GM12872 (cell line): ENCODE results near the gene CACNA1B.

ENCODE experiments used
- CTCF ChIP-seq: IDR thresholded peaks from 3 replicates; pipeline ENCODE4 v1.5.1; 2011; ENCODE audit warnings: low read depth, mild to moderate bottlenecking, low read length, moderate library complexity; ENCODE audit not compliant: insufficient read depth

Gene CACNA1B

DNA sequence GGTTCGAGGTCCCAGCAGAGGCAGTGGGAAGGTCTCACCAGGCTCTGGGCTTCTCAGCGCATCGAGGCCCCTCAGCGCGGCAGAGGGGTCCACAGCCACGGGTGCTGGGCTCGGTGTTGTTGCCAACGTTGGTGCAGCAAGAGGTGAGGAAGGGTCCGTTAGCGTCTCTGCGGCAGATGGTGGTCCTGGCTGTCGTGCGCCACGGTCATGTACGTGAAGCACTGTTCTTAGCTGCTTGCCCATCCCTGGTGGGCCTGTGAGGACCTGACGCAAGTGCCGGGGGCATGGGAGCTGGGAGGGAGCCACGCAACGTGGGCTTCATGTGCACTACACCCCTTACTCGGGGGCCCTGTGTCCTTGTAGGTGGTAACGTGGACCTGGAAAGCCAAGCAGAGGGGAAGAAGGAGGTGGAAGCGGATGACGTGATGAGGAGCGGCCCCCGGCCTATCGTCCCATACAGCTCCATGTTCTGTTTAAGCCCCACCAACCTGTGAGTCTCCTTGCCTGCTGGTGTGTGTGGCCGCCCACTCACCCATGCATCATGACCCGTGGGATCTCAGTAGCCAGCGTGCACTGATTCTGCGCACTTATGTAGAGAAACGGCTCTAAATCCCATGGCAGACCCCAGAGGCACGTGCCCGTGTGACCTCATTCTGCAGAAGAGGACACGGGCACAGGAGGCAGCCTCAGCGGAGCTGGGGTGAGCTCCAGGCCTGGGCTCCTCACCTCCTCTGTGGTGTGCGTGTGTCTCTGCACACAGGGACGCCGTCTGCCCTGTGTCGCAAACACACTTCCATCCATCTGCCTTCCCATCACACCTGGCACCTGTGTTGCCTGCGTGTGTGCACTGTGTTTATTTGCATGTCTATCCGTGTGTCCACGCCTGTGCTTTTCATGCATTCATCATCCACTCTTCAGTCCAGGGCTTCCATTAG lies 166.1 kb downstream of the CACNA1B start:
- no peak for TF ChIP-seq CTCF

DNA sequence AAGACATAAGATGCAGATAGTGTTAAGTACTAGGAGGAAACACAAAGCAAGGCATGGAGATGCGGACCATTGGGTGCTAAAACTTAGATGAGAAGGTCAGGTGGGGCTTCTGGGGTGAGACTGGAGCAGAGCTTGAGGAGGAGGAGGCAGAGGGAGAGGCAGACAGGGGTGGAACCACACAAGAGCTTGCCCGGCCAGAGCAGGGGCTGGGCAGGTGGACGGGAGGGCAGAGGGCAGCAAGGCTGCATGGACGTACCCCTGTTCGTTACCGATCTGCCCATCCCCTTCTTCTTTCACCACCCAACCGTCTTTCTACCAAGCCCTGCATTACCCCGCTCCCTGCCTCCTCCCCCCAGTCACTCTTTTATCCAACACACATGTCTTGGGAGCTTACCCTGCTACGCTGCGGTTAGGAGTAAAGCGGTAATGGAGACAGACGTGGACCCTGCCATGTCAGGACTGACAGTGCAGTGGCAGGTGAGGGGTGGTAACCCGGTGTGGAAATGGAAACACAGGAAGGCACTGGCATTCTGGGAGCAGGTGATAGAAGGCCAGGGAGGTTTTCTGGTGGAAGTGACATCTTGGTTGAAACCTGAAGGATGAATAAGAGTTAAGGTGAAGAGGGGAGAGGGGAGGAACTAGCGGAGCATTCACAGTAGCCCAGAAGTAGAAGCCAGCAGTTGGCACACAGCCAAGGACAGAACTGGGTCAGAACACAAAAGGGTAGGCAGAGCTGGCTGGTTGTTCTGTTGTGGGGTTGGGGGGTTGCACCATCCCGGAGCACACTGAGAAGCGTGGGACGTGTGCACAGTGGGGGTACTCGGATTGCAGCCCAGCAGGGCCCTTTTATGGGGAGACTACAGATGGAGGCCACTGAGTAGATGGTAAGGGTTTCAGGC lies 167.2 kb downstream of the CACNA1B start:
- no peak for TF ChIP-seq CTCF

DNA sequence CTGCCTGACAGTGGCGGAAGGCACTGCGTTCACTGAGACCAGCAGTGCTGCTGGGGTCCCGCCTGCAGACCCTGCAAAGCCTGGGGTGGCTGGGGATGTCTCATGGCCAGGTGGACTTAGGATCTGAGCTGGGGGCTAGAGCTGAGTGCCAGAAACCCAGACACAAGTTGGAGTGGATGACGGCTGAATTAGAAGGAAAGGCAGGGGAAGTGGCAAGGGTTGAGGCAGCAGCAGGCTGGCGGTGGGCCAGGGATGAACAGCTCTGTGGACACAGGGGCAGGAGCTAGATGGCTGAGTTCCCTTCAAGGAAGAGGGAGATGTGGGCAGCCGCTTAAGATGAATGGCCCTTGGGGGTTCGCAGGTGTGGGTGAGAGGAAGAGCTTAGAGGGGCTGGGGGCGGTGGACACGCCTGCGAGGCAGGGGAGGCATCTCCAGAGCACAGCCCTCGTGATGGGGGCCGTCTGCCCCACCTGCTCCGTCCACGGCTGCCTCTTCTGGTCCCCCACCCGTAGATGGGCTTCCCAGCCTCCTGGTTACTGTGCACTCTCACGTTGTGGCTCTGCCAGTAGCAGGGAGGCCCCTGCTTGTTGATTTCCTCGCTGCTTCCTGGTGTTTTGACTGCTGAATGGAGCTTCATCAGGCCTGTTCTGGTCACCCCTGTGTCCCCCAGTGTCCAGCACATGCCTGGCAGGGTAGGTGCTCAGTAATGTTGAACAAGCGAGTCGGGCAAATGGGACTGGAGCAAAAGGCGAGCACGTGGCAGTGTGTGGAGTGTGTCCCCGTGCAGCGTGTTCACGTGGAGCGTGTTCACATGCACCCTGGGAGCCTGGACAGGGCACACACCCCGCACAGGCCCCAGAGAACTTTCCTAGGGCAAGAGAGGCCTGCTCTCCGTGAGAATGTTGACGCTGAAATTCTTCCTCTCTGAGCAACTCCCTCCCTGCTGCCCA lies 168.2 kb downstream of the CACNA1B start:
- TF ChIP-seq CTCF = no peak

DNA sequence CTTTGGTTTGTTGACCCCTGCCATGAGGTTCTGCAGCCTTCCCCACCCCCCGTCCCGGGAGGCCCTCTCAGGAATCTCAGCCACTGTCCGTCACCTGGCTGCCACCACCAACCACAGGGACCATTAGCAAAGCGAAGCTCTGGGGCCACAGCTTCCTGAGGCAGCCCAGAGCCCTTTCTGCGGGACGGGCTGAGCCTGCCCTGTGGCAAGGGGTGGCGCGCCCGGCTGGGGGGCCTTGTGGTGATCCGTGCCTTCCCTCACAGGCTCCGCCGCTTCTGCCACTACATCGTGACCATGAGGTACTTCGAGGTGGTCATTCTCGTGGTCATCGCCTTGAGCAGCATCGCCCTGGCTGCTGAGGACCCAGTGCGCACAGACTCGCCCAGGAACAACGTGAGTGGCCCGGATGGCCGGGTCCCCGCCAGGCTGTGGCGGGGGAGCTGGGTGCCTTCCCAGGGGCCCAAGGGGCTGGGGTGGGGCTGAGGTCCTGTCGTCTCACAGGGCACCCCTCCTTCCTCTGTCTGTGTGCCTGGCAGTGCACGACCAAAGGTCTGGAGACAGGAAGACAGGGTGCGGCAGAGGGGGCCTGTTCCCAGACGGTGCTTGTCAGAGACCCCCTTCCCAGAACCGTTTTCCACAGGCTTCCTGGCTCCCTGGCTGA lies 169.2 kb downstream of the CACNA1B start:
- TF ChIP-seq CTCF = no peak

DNA sequence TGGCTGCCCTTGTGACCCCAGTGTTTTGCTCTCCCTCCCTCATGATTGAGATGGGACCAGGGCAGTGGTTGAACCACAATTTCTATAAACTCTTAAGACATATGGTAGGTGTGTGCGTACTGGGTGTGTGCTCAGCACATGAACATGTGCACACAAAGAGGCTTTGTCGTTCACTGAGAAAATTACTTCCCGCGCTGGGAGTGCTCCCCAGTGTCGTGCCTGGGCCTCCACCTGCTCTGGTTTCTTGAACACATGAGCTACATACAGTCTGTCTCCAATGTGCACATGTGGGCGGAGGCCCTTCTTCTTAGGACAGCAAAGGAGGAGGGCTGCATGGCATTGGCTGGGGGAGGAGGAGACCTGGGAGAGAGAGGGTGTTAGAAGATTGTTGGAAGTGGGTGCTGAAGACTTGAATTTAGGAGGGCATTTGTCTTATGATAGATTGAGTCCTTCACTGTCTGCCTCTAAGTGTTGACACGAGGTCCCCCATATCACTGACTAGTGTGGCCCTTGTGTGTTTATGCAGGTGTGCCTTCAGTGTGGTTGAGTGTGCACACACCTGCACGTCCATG lies 170.0 kb downstream of the CACNA1B start:
- TF ChIP-seq CTCF = no peak

DNA sequence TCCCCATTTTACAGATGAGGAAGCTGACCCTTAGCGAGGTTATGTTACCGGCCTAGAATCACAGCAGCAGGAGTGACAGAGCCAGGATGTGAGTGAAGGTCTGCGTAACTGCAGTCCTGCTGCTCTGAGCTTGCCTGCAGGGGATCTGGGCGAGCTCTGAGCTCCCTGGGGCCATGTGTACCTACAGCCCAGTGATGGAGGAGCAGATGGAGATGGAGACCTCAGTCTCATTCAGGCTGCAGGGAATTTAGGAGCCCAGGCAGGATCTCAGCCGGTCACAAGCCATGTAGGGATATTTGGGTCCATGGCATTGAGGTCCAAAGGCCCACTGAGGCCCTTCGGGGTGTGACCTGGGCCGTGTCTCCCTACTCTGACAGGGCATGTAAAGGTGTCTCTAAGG lies 170.6 kb downstream of the CACNA1B start:
- no peak for TF ChIP-seq CTCF
